ENCODE results near the gene PCMTD2. TPM values are rescaled to one million over a fixed set of nuclear protein-coding genes. Genes with fewer than 3 reads are reported as not detected.

PCMTD2 gene
- polyA plus RNA-seq, 3 donors = 26.5 to 49.1 (median 27.6) TPM

DNA sequence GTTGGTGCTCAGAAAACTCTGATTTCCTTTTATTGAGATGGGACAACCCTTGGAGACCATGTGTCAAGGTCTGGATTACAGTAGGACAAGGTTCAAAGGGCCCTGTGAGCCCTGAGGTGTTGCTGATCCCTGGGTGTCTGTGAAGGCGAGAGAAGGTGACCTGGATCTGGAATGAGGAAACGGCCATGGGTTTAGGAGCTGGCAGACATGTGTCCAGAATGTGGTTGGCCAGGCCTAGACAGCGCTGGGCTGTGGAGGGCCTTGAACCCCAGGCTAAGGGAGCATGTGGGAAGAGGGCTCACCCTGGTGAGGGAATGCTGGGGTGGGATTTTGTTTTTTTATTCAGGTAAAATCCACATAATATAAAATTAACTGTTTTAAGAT is 24.9 kb downstream of the PCMTD2 start:
- no peak for DNase-seq
- no peaks in the 10 kb centered on the region for H3K27me3 ChIP-seq (ENCODE audit: control insufficient read depth in 2 of 2, insufficient read depth in 2 of 2, low read length in 2 of 2)
- intact Hi-C loops (cut with micrococcal nuclease) = no loop called here
- Mint-ChIP-seq H3K27me3 (ENCODE audit: low read depth in 3 of 3) (peaks cover 0 to 1% (median 0%) of the 10 kb centered on the region in 3 donors), H3K4me3 (no peak overlapping the region), H3K9me3 (peaks cover 2 to 8% (median 5%) of the 10 kb centered on the region in 7 donors), H3K4me1 (peaks cover 4% of the 10 kb centered on the region), H3K27ac (no peak overlapping the region), H3K36me3 (peaks cover 6 to 10% of the 10 kb centered on the region in 2 donors)
- peaks cover 0 to 5% of the 10 kb centered on the region in 2 donors for H3K36me3 ChIP-seq (replicated peaks in 1 of 2; ENCODE audit: control insufficient read depth in 1 of 2, insufficient read depth in 2 of 2, low read length in 2 of 2)
- H4K20me1 ChIP-seq (ENCODE audit: insufficient read depth, low read length) = no peaks in the 10 kb centered on the region
- no peak overlapping the region for H2AFZ ChIP-seq (ENCODE audit: insufficient read depth, low read depth, low read length, poor library complexity, severe bottlenecking)
- no peak overlapping the region for H3K4me3 ChIP-seq (replicated peaks in 1 of 3; ENCODE audit: low read depth in 2 of 3, low read length in 3 of 3)
- no peaks in the 10 kb centered on the region for H3K79me2 ChIP-seq (ENCODE audit: insufficient read depth, low read length)
- no peak overlapping the region for H3K9ac ChIP-seq (ENCODE audit: insufficient read depth, low read length, poor library complexity, severe bottlenecking)
- no peaks in the 10 kb centered on the region for H3K4me1 ChIP-seq (ENCODE audit: control insufficient read depth in 1 of 2, insufficient read depth in 2 of 2, low read length in 2 of 2)
- TF ChIP-seq, protein P1, sequence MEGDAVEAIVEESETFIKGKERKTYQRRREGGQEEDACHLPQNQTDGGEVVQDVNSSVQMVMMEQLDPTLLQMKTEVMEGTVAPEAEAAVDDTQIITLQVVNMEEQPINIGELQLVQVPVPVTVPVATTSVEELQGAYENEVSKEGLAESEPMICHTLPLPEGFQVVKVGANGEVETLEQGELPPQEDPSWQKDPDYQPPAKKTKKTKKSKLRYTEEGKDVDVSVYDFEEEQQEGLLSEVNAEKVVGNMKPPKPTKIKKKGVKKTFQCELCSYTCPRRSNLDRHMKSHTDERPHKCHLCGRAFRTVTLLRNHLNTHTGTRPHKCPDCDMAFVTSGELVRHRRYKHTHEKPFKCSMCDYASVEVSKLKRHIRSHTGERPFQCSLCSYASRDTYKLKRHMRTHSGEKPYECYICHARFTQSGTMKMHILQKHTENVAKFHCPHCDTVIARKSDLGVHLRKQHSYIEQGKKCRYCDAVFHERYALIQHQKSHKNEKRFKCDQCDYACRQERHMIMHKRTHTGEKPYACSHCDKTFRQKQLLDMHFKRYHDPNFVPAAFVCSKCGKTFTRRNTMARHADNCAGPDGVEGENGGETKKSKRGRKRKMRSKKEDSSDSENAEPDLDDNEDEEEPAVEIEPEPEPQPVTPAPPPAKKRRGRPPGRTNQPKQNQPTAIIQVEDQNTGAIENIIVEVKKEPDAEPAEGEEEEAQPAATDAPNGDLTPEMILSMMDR (IDR thresholded peaks at IDR 0.05) = no peak
- 74% methylated on average over 2 of the region's 3 CpGs for WGBS (ENCODE audit: insufficient coverage)
- peaks cover 0 to 1% of the 10 kb centered on the region in 2 donors for H3K9me3 ChIP-seq (replicated peaks in 1 of 2; ENCODE audit: control insufficient read depth in 1 of 2, insufficient read depth in 1 of 2, low read length in 2 of 2)
- no peak overlapping the region for H3K4me2 ChIP-seq (replicated peaks; ENCODE audit: extremely low read depth, low read length, poor library complexity, severe bottlenecking)
- H3K27ac ChIP-seq (ENCODE audit: low read depth in 1 of 2, low read length in 2 of 2) = no peak overlapping the region

DNA sequence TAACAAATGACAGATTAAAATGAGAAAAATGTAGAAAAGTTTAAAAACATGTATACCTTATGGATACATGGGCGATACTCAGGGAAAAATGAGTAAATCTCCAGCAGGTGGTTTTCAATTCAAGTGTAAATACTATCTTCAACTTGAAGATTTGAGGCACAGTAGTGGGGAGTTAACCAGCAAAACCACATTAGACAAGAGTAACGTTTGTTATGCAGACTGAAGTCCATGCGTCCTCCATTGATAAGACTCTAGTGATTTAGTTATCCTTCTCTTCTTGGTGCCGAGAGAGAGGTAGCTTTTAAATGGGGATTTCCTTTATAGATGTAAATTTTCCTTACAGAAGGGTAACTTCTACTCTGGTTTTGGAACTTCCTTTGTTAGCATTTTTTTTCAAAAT is 28.1 kb downstream of the PCMTD2 start:
- no CpG with 5 or more reads among the region's 4 CpGs for WGBS (ENCODE audit: insufficient coverage)
- H3K9ac ChIP-seq (ENCODE audit: insufficient read depth, low read length, poor library complexity, severe bottlenecking) = no peak overlapping the region
- intact Hi-C loops (cut with micrococcal nuclease) = no loop called here
- no peaks in the 10 kb centered on the region for H3K36me3 Mint-ChIP-seq
- H3K27me3 Mint-ChIP-seq (ENCODE audit: low read depth in 3 of 3) = no peaks in the 10 kb centered on the region
- TF ChIP-seq, protein P1 (IDR thresholded peaks at IDR 0.05) = no peak
- H3K36me3 ChIP-seq (replicated peaks in 1 of 2; ENCODE audit: control insufficient read depth in 1 of 2, insufficient read depth in 2 of 2, low read length in 2 of 2) = no peaks in the 10 kb centered on the region
- H3K9me3 ChIP-seq (replicated peaks in 1 of 2; ENCODE audit: control insufficient read depth in 1 of 2, insufficient read depth in 1 of 2, low read length in 2 of 2) = peaks cover 5 to 13% of the 10 kb centered on the region in 2 donors
- DNase-seq = no peak
- H3K79me2 ChIP-seq (ENCODE audit: insufficient read depth, low read length) = no peaks in the 10 kb centered on the region
- no peak overlapping the region for H3K4me3 Mint-ChIP-seq
- no peak overlapping the region for H3K4me3 ChIP-seq (replicated peaks in 1 of 3; ENCODE audit: low read depth in 2 of 3, low read length in 3 of 3)
- H2AFZ ChIP-seq (ENCODE audit: insufficient read depth, low read depth, low read length, poor library complexity, severe bottlenecking) = no peak overlapping the region
- no peaks in the 10 kb centered on the region for H4K20me1 ChIP-seq (ENCODE audit: insufficient read depth, low read length)
- H3K27ac Mint-ChIP-seq = no peak overlapping the region
- peaks cover 4 to 15% (median 5%) of the 10 kb centered on the region in 7 donors for H3K9me3 Mint-ChIP-seq
- H3K4me1 Mint-ChIP-seq = no peaks in the 10 kb centered on the region
- no peaks in the 10 kb centered on the region for H3K4me1 ChIP-seq (ENCODE audit: control insufficient read depth in 1 of 2, insufficient read depth in 2 of 2, low read length in 2 of 2)
- no peak overlapping the region for H3K4me2 ChIP-seq (replicated peaks; ENCODE audit: extremely low read depth, low read length, poor library complexity, severe bottlenecking)
- no peak overlapping the region for H3K27ac ChIP-seq (ENCODE audit: low read depth in 1 of 2, low read length in 2 of 2)
- no peaks in the 10 kb centered on the region for H3K27me3 ChIP-seq (ENCODE audit: control insufficient read depth in 2 of 2, insufficient read depth in 2 of 2, low read length in 2 of 2)
